DOHH2 (cell line): ENCODE data around the gene SPSB4.

Source experiments
- H3F3A ChIP-seq: fragments of 200-600 bp; sonication (generic), shearing (Covaris generic); 2 replicates; pipeline ENCODE4 v1.6.0; 2016; ENCODE audit warnings: antibody characterized with exemption, mild to moderate bottlenecking; ENCODE audit not compliant: control insufficient read depth, insufficient read depth
- H3K27ac ChIP-seq: fragments of 200-600 bp; sonication (generic); 2 replicates; pipeline ENCODE4 v1.5.1; 2014; ENCODE audit warnings: low read depth, mild to moderate bottlenecking, low read length, moderate library complexity
- H3K27me3 ChIP-seq: fragments of 200-600 bp; sonication (generic); 2 replicates; pipeline ENCODE4 v1.6.1; 2014; ENCODE audit warnings: mild to moderate bottlenecking, low read length, mixed read lengths; ENCODE audit not compliant: control insufficient read depth
- H3K36me3 ChIP-seq: fragments of 200-600 bp; sonication (generic); 2 replicates; pipeline ENCODE4 v1.6.1; 2014; ENCODE audit warnings: mild to moderate bottlenecking, low read length, moderate library complexity, mixed read lengths; ENCODE audit not compliant: control insufficient read depth
- H3K4me1 ChIP-seq: fragments of 200-600 bp; sonication (generic); 2 replicates; pipeline ENCODE4 v1.6.1; 2014; ENCODE audit warnings: mild to moderate bottlenecking, low read length, mixed read lengths; ENCODE audit not compliant: control insufficient read depth
- H3K4me2 ChIP-seq: fragments of 200-600 bp; sonication (generic); 2 replicates; pipeline ENCODE4 v1.6.0; 2014; ENCODE audit warnings: mild to moderate bottlenecking, low read length, moderate library complexity
- H3K4me3 ChIP-seq: fragments of 200-600 bp; sonication (generic); 2 replicates; pipeline ENCODE4 v1.5.1; 2014; ENCODE audit warnings: mild to moderate bottlenecking, low read length, mixed read lengths
- H3K79me2 ChIP-seq: fragments of 200-600 bp; sonication (generic); 2 replicates; pipeline ENCODE4 v1.6.1; 2014; ENCODE audit warnings: mild to moderate bottlenecking, low read length, mixed read lengths; ENCODE audit not compliant: control insufficient read depth
- H3K9me2 ChIP-seq: fragments of 200-600 bp; sonication (generic); replicated peaks from 2 replicates; pipeline ENCODE4 v1.6.1; 2014; ENCODE audit warnings: mild to moderate bottlenecking, low read length, mixed read lengths; ENCODE audit not compliant: control insufficient read depth
- H3K9me3 ChIP-seq: fragments of 200-600 bp; sonication (generic); 2 replicates; pipeline ENCODE4 v1.6.1; 2014; ENCODE audit warnings: antibody characterized with exemption, low read length, mixed read lengths; ENCODE audit not compliant: control insufficient read depth, insufficient read depth
- H4K20me1 ChIP-seq: fragments of 200-600 bp; sonication (generic); 2 replicates; pipeline ENCODE4 v1.6.0; 2014; ENCODE audit warnings: low read depth, mild to moderate bottlenecking, antibody characterized with exemption, low read length, moderate library complexity; ENCODE audit not compliant: control insufficient read depth, insufficient read depth
- CTCF ChIP-seq: fragments of 200-600 bp; sonication (generic); IDR thresholded peaks from one replicate; pipeline ENCODE4 v1.5.1; 2014; ENCODE audit warnings: antibody characterized with exemption, mild to moderate bottlenecking, low read depth, low read length; ENCODE audit not compliant: poor library complexity, severe bottlenecking
- EZH2phosphoT487 ChIP-seq: fragments of 200-600 bp; sonication (generic); IDR thresholded peaks from 2 replicates; pipeline ENCODE4 v1.6.1; 2017; ENCODE audit warnings: borderline replicate concordance, mild to moderate bottlenecking, antibody characterized with exemption, low read length, moderate library complexity, mixed read lengths

SPSB4 gene

GRCh38 chr3:141109751-141110150, 58.6 kb downstream of the SPSB4 start:
- Histone ChIP-seq H3F3A (no peaks in the 10 kb centered on the region), H3K27ac (no peak overlapping the region), H3K9me3 (no peaks in the 10 kb centered on the region), H3K79me2 (no peaks in the 10 kb centered on the region), H3K9me2 (no peaks in the 10 kb centered on the region), H3K4me2 (no peak overlapping the region), H4K20me1 (no peaks in the 10 kb centered on the region), H3K4me3 (no peak overlapping the region), H3K4me1 (no peaks in the 10 kb centered on the region), H3K27me3 (no peaks in the 10 kb centered on the region), H3K36me3 (no peaks in the 10 kb centered on the region)
- TF ChIP-seq CTCF = no peak
- no peak for TF ChIP-seq EZH2phosphoT487

- H3K4me1 ChIP-seq = no peaks in the 10 kb centered on the region
- no peak overlapping the region for H3K4me3 ChIP-seq
- H4K20me1 ChIP-seq = no peaks in the 10 kb centered on the region
- TF ChIP-seq EZH2phosphoT487 = no peak
- no peak for TF ChIP-seq CTCF
- no peaks in the 10 kb centered on the region for H3K36me3 ChIP-seq
- H3F3A ChIP-seq = no peaks in the 10 kb centered on the region
- no peaks in the 10 kb centered on the region for H3K79me2 ChIP-seq
- H3K9me2 ChIP-seq = no peaks in the 10 kb centered on the region
- H3K4me2 ChIP-seq = no peak overlapping the region
- H3K27me3 ChIP-seq = no peaks in the 10 kb centered on the region
- H3K9me3 ChIP-seq = no peaks in the 10 kb centered on the region
- H3K27ac ChIP-seq = no peak overlapping the region
Measured at GRCh38 chr3:141110322-141110721, 59.2 kb downstream of the SPSB4 start.

- H3K4me3 ChIP-seq = no peak overlapping the region
- H3K9me3 ChIP-seq = no peaks in the 10 kb centered on the region
- TF ChIP-seq CTCF = no peak
- no peak for TF ChIP-seq EZH2phosphoT487
- no peak overlapping the region for H3K4me2 ChIP-seq
- H3K79me2 ChIP-seq = no peaks in the 10 kb centered on the region
- no peaks in the 10 kb centered on the region for H3K9me2 ChIP-seq
- no peaks in the 10 kb centered on the region for H3K36me3 ChIP-seq
- H3K4me1 ChIP-seq = no peaks in the 10 kb centered on the region
- no peak overlapping the region for H3K27ac ChIP-seq
- H4K20me1 ChIP-seq = no peaks in the 10 kb centered on the region
- no peaks in the 10 kb centered on the region for H3K27me3 ChIP-seq
- no peaks in the 10 kb centered on the region for H3F3A ChIP-seq
Measured at GRCh38 chr3:141111364-141112155, 60.4 kb downstream of the SPSB4 start.
